GM12875 (cell line): ENCODE data around the gene GDI1.
A peak's percentile ranks its signal among the peaks of the same experiment; 100 is the strongest.

Source experiments
- H3K4me3 ChIP-seq: one replicate; pipeline ENCODE4 v1.5.1; 2011; ENCODE audit warnings: low read depth, low read length, control low read depth
- CTCF ChIP-seq: IDR thresholded peaks from 2 replicates; pipeline ENCODE4 v1.5.1; 2011; ENCODE audit warnings: low read depth, mild to moderate bottlenecking, control low read depth, inconsistent platforms, low read length, moderate library complexity, borderline replicate concordance; ENCODE audit not compliant: insufficient read depth

The GDI1 gene

GRCh38 chrX:154443479-154443910 is 6.5 kb downstream of the GDI1 start:
- peak overlapping the region; percentile 29 for H3K4me3 ChIP-seq
- TF ChIP-seq CTCF, result no peak

- TF ChIP-seq CTCF, result no peak
- H3K4me3 ChIP-seq, result peak within 1 kb of the TSS; percentile 73
Observed at GRCh38 chrX:154443992-154444754, 7.2 kb downstream of the GDI1 start, which contains the start of gene FAM50A. Gene FAM50A (plus strand): TSS chrX:154444141. CDS start chrX:154444236, 95 bp downstream.

- H3K4me3 ChIP-seq, result peak overlapping the region; percentile 73
- TF ChIP-seq CTCF, result no peak
Observed at GRCh38 chrX:154444755-154445246, 7.8 kb downstream of the GDI1 start.

- H3K4me3 ChIP-seq, result no peak overlapping the region
- TF ChIP-seq CTCF, result no peak
Observed at GRCh38 chrX:154445776-154446175, 8.8 kb downstream of the GDI1 start.

GRCh38 chrX:154446430-154446829 is 9.5 kb downstream of the GDI1 start:
- TF ChIP-seq CTCF, result no peak
- no peak overlapping the region for H3K4me3 ChIP-seq

GRCh38 chrX:154448484-154448883 is 11.5 kb downstream of the GDI1 start:
- TF ChIP-seq CTCF, result no peak
- H3K4me3 ChIP-seq, result no peak overlapping the region

- H3K4me3 ChIP-seq, result no peak overlapping the region
- TF ChIP-seq CTCF, result no peak
Observed at GRCh38 chrX:154449618-154450017, 12.7 kb downstream of the GDI1 start.
